CD4-positive, alpha-beta T cell (primary cell): ENCODE measurements around the gene SEMA5A. TPM values are rescaled to one million over a fixed set of nuclear protein-coding genes. Genes with fewer than 3 reads are reported as not detected.

ENCODE experiments used
- ATAC-seq: fragments of 200-7000 bp; cut with Tn5 transposase; one replicate; pipeline ENCODE4 v1.10.0; 2022; ENCODE audit warnings: mild to moderate bottlenecking; ENCODE audit not compliant: poor library complexity
- CTCF ChIA-PET: fragments of 350-600 bp; sonication (Branson Sonifier 250); formaldehyde crosslinking; loops from one replicate; lab custom pipeline; 2021; ENCODE audit warnings: antibody characterized with exemption, inconsistent platforms; lab: Charles Lee
- POLR2A ChIA-PET: fragments of 350-600 bp; sonication (Branson Sonifier 250); formaldehyde crosslinking; loops from one replicate; lab custom pipeline; 2021; ENCODE audit warnings: antibody characterized with exemption, inconsistent platforms; lab: Charles Lee
- DNase-seq, 14 experiments: peaks; one replicate each; pipeline ENCODE4 v3.0.0-alpha.2; 2013 to 2020; ENCODE audit warnings: mixed read lengths in 2 of 14
- H3K27ac ChIP-seq, 2 donors: one replicate each; pipeline versions ENCODE4 v1.5.1 to v1.7.0; 2013; ENCODE audit warnings: low read length in 2 of 2, low read depth in 1 of 2, mild to moderate bottlenecking in 1 of 2
- H3K27me3 ChIP-seq, 2 experiments: 1 replicate in 1 of 2; 2 replicates in 1 of 2; pipeline versions ENCODE4 v1.6.1 to v1.7.0; 2013; ENCODE audit warnings: low read length in 2 of 2, control low read depth in 1 of 2, mild to moderate bottlenecking in 1 of 2, moderate library complexity in 1 of 2; ENCODE audit not compliant: insufficient read depth in 2 of 2, control insufficient read depth in 1 of 2
- H3K36me3 ChIP-seq: one replicate; pipeline ENCODE4 v1.6.1; 2013; ENCODE audit warnings: low read length, control low read depth; ENCODE audit not compliant: insufficient read depth
- H3K4me1 ChIP-seq: one replicate; pipeline ENCODE4 v1.6.1; 2013; ENCODE audit warnings: low read length, control low read depth; ENCODE audit not compliant: insufficient read depth
- H3K4me3 ChIP-seq: one replicate; pipeline ENCODE4 v1.5.1; 2013; ENCODE audit warnings: mild to moderate bottlenecking, low read length, moderate library complexity
- H3K9me3 ChIP-seq, 2 experiments: 1 replicate in 1 of 2; 2 replicates in 1 of 2; pipeline versions ENCODE4 v1.6.1 to v1.7.0; 2013; ENCODE audit warnings: low read length in 2 of 2, mild to moderate bottlenecking in 2 of 2, control low read depth in 1 of 2, moderate library complexity in 1 of 2; ENCODE audit not compliant: control insufficient read depth in 1 of 2, insufficient read depth in 1 of 2
- H3K27ac Mint-ChIP-seq: one replicate; pipeline ENCODE4 v1.8.0; 2020; ENCODE audit warnings: mixed read lengths
- H3K27me3 Mint-ChIP-seq: one replicate; pipeline ENCODE4 v1.8.0; 2021; ENCODE audit warnings: mixed read lengths
- H3K36me3 Mint-ChIP-seq: one replicate; pipeline ENCODE4 v1.8.0; 2021; ENCODE audit warnings: low read depth, mixed read lengths
- H3K4me1 Mint-ChIP-seq: one replicate; pipeline ENCODE4 v1.8.0; 2021; ENCODE audit warnings: low read depth, mixed read lengths
- H3K4me3 Mint-ChIP-seq: one replicate; pipeline ENCODE4 v1.8.0; 2020; ENCODE audit warnings: mild to moderate bottlenecking, mixed read lengths
- H3K9me3 Mint-ChIP-seq: one replicate; pipeline ENCODE4 v1.8.0; 2020; ENCODE audit warnings: mixed read lengths
- intact Hi-C, 2 experiments: fragments of 100-400 bp; cut with DNase I in 1 of 2; cut with micrococcal nuclease in 1 of 2; formaldehyde crosslinking; loops; one replicate each; pipeline versions ENCODE4 v1.15.1 to v1.9.0; 2023 to 2025; cut with DNase I, micrococcal nuclease
- total RNA-seq, 174 experiments: library from RNA in 2 of 174; stranded (reverse) in 2 of 174; gene quantifications; one replicate each; pipeline ENCODE4 v1.2.3 and lab custom pipeline; 2021 to 2026
- TF ChIP-seq, protein P1 (sequence below): fragments of 200-600 bp; IDR thresholded peaks from one replicate; pipeline ENCODE4 v1.8.0; 2022; ENCODE audit warnings: antibody characterized with exemption, mild to moderate bottlenecking

SEMA5A gene
- total RNA-seq, 2 experiments from 2014 or later = 2.0 to 2.9 TPM

DNA sequence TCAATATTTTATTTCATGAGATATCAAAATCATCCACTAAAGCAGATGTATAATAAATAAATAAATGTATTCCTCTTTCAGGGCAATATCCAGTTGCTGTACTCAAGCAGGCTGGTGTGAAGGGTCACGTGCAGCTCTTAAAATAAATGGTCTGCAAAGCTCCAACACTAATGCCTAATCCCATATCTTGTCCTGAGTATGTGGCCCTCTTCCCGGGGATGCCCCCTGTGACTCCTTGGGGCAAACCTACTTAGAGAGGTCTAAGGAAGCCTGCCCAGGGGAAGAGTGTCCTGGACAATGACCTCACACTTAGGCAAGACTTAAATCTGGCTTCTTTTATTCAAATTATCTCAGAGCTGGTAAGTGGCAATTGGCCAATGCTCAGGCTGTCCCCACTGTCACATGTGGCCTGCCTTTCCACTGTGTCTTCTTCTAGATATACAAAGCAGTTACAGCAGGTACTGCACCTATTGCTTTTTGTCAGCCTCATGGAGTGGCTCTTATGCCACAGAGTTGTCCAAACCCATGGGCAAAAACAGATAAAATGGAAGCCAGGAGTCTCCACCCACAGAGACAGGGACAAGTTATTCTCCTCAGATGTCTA is 55.3 kb downstream of the SEMA5A start:
- no peaks in the 10 kb centered on the region for H3K4me1 Mint-ChIP-seq
- intact Hi-C loops = no loop called here
- Histone ChIP-seq H3K27ac (no peak overlapping the region), H3K4me1 (no peaks in the 10 kb centered on the region), H3K4me3 (no peak overlapping the region), H3K36me3 (no peaks in the 10 kb centered on the region), H3K9me3 (no peaks in the 10 kb centered on the region), H3K27me3 (no peaks in the 10 kb centered on the region)
- H3K36me3 Mint-ChIP-seq = no peaks in the 10 kb centered on the region
- TF ChIP-seq, protein P1, sequence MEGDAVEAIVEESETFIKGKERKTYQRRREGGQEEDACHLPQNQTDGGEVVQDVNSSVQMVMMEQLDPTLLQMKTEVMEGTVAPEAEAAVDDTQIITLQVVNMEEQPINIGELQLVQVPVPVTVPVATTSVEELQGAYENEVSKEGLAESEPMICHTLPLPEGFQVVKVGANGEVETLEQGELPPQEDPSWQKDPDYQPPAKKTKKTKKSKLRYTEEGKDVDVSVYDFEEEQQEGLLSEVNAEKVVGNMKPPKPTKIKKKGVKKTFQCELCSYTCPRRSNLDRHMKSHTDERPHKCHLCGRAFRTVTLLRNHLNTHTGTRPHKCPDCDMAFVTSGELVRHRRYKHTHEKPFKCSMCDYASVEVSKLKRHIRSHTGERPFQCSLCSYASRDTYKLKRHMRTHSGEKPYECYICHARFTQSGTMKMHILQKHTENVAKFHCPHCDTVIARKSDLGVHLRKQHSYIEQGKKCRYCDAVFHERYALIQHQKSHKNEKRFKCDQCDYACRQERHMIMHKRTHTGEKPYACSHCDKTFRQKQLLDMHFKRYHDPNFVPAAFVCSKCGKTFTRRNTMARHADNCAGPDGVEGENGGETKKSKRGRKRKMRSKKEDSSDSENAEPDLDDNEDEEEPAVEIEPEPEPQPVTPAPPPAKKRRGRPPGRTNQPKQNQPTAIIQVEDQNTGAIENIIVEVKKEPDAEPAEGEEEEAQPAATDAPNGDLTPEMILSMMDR = no peak
- no peak overlapping the region for H3K27ac Mint-ChIP-seq
- no peak for ATAC-seq
- POLR2A ChIA-PET = no interaction called here
- no peak overlapping the region for H3K4me3 Mint-ChIP-seq
- CTCF ChIA-PET = no interaction called here
- no peaks in the 10 kb centered on the region for H3K27me3 Mint-ChIP-seq
- no peaks in the 10 kb centered on the region for H3K9me3 Mint-ChIP-seq
- no peak for DNase-seq

DNA sequence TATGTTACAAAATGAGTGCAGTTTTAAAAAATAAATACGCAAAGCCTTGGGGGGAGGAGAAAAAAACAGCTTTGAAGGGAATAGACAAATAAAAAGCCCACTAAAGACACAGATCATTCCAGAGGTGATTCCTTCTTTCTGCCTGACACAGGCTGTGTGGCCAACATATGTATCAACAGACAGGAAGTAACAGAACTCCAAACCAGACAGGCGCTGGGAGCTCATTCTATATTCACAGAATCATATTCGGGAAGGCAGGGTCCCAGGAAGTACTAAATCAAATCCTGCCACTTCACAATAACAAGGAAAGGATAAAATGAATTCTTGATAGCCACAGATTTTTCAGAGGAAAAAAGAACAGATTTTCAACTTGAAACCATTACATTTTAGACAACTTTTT is 62.1 kb downstream of the SEMA5A start:
- Mint-ChIP-seq H3K27ac (no peak overlapping the region), H3K36me3 (no peaks in the 10 kb centered on the region), H3K4me3 (no peak overlapping the region), H3K9me3 (peaks cover 6% of the 10 kb centered on the region), H3K27me3 (no peaks in the 10 kb centered on the region), H3K4me1 (no peaks in the 10 kb centered on the region)
- H3K27ac ChIP-seq = no peak overlapping the region
- TF ChIP-seq, protein P1 = no peak
- no peaks in the 10 kb centered on the region for H3K9me3 ChIP-seq
- H3K4me3 ChIP-seq = no peak overlapping the region
- no peak for ATAC-seq
- CTCF ChIA-PET = no interaction called here
- POLR2A ChIA-PET = no interaction called here
- DNase-seq = no peak
- H3K36me3 ChIP-seq = no peaks in the 10 kb centered on the region
- H3K4me1 ChIP-seq = no peaks in the 10 kb centered on the region
- H3K27me3 ChIP-seq = no peaks in the 10 kb centered on the region
- intact Hi-C loops = no loop called here

DNA sequence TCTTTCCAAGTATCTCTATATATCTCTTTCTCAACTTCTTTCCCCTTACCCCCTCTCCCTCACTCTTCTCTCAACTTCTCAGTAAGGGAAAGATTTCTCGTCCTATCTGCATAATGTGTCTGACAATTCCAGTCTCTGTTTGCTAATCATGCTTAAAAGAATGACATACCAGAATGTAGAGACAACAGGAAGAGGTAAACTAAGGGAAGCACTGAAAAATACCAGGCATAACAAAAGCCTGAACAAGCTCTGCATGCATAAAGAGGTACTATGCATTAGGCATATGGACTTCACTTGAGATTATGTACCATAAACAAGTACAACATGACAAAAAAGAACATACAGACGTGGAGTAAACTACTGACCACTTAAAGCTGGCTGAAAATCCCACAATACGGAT is 62.6 kb downstream of the SEMA5A start:
- Mint-ChIP-seq H3K9me3 (peaks cover 6% of the 10 kb centered on the region), H3K27me3 (no peaks in the 10 kb centered on the region), H3K4me1 (no peaks in the 10 kb centered on the region), H3K4me3 (no peak overlapping the region), H3K27ac (no peak overlapping the region), H3K36me3 (no peaks in the 10 kb centered on the region)
- Histone ChIP-seq H3K9me3 (peaks cover 0 to 1% of the 10 kb centered on the region in 2 experiments), H3K4me3 (no peak overlapping the region), H3K27ac (no peak overlapping the region), H3K27me3 (no peaks in the 10 kb centered on the region), H3K4me1 (no peaks in the 10 kb centered on the region), H3K36me3 (no peaks in the 10 kb centered on the region)
- ChIA-PET CTCF (no interaction called here), POLR2A (no interaction called here)
- no peak for DNase-seq
- no peak for ATAC-seq
- intact Hi-C loops = no loop called here
- TF ChIP-seq, protein P1 = no peak
